Measurements from ENCODE around the gene YLPM1.

Gene YLPM1

GRCh38 chr14:74865156-74865555 is 102.0 kb downstream of the YLPM1 start:
- Mint-ChIP-seq H3K27ac (no peak overlapping the region), H3K4me1 (no peaks in the 10 kb centered on the region), H3K36me3 (ENCODE audit: low read depth) (no peaks in the 10 kb centered on the region), H3K9me3 (no peaks in the 10 kb centered on the region), H3K27me3 (ENCODE audit: low read depth, poor library complexity) (peaks cover 13% of the 10 kb centered on the region), H3K4me3 (no peak overlapping the region)
- TF ChIP-seq CTCF (IDR thresholded peaks at IDR 0.05), result no peak
- no peak for DNase-seq

GRCh38 chr14:74866708-74867389 is 103.7 kb downstream of the YLPM1 start:
- no peaks in the 10 kb centered on the region for H3K36me3 Mint-ChIP-seq (ENCODE audit: low read depth)
- no peak overlapping the region for H3K4me3 Mint-ChIP-seq
- H3K9me3 Mint-ChIP-seq, result no peaks in the 10 kb centered on the region
- H3K27ac Mint-ChIP-seq, result no peak overlapping the region
- no peak for DNase-seq
- H3K4me1 Mint-ChIP-seq, result no peaks in the 10 kb centered on the region
- no peak for TF ChIP-seq CTCF (IDR thresholded peaks at IDR 0.05)
- H3K27me3 Mint-ChIP-seq (ENCODE audit: low read depth, poor library complexity), result peaks cover 22% of the 10 kb centered on the region

DNA sequence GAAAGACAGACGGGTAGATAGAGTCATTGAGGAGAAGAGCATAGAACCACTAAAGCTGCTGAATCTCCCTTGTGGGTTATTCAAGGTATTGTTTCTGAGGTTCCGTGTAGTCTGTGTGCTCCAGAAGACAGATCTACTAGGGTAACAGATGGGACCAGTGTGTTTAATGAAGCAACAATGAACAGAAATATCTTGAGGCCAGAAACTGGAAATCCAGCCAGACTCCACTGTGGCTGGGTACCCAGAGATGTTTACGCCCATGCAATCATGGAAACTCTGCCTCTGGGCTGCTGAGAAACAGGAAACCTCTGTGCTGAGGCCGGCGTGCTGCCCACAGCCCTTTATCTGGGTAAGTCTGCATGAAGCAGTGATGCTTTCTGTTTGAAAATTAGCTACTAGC is 104.6 kb downstream of the YLPM1 start:
- Mint-ChIP-seq H3K4me3 (no peak overlapping the region), H3K4me1 (no peaks in the 10 kb centered on the region), H3K27ac (no peak overlapping the region), H3K9me3 (no peaks in the 10 kb centered on the region), H3K36me3 (ENCODE audit: low read depth) (no peaks in the 10 kb centered on the region), H3K27me3 (ENCODE audit: low read depth, poor library complexity) (peaks cover 26% of the 10 kb centered on the region)
- TF ChIP-seq CTCF (IDR thresholded peaks at IDR 0.05), result no peak
- no peak for DNase-seq

- Mint-ChIP-seq H3K27me3 (ENCODE audit: low read depth, poor library complexity) (peaks cover 26% of the 10 kb centered on the region), H3K9me3 (no peaks in the 10 kb centered on the region), H3K36me3 (ENCODE audit: low read depth) (no peaks in the 10 kb centered on the region), H3K27ac (no peak overlapping the region), H3K4me1 (no peaks in the 10 kb centered on the region), H3K4me3 (no peak overlapping the region)
- DNase-seq, result no peak
- TF ChIP-seq CTCF (IDR thresholded peaks at IDR 0.05), result no peak
Observed at GRCh38 chr14:74868739-74869138, 105.6 kb downstream of the YLPM1 start.

- DNase-seq, result no peak
- no peak for TF ChIP-seq CTCF (IDR thresholded peaks at IDR 0.05)
- H3K4me3 Mint-ChIP-seq, result no peak overlapping the region
- no peaks in the 10 kb centered on the region for H3K36me3 Mint-ChIP-seq (ENCODE audit: low read depth)
- no peak overlapping the region for H3K27ac Mint-ChIP-seq
- no peaks in the 10 kb centered on the region for H3K9me3 Mint-ChIP-seq
- peaks cover 5% of the 10 kb centered on the region for H3K4me1 Mint-ChIP-seq
- peaks cover 28% of the 10 kb centered on the region for H3K27me3 Mint-ChIP-seq (ENCODE audit: low read depth, poor library complexity)
Observed at GRCh38 chr14:74871819-74872218, 108.7 kb downstream of the YLPM1 start.

DNA sequence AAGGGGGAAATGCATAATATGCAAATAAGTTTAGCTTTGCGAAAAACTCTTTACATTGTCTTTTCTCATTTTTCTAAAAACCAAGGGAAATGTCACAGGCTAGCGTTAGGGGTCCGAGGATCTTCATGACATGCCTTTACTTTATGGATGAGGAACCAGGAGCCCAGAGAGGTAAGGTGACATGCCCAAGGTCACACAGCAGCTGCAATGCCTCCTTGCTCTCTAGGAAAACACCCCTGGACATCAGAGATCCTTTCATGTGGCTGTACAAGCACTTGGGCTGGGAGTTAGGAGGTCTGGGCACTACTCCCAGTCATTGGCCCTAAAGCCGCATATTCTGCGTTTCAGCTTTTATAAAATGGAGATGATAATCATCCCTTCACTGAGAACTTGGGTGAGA is 112.1 kb downstream of the YLPM1 start:
- peaks cover 25% of the 10 kb centered on the region for H3K27me3 Mint-ChIP-seq (ENCODE audit: low read depth, poor library complexity)
- TF ChIP-seq CTCF (IDR thresholded peaks at IDR 0.05), result no peak
- no peak for DNase-seq
- H3K4me1 Mint-ChIP-seq, result peaks cover 11% of the 10 kb centered on the region
- no peaks in the 10 kb centered on the region for H3K9me3 Mint-ChIP-seq
- H3K4me3 Mint-ChIP-seq, result no peak overlapping the region
- no peaks in the 10 kb centered on the region for H3K36me3 Mint-ChIP-seq (ENCODE audit: low read depth)
- no peak overlapping the region for H3K27ac Mint-ChIP-seq
